ENCODE results near the gene SAV1. TPM values are rescaled to one million over a fixed set of nuclear protein-coding genes. Genes with fewer than 3 reads are reported as not detected.

SAV1 gene
- polyA plus RNA-seq, 1 of the 3 experiments (the other 2 are of a cell fraction) = 8.9 TPM

- TF ChIP-seq IRF3 (IDR thresholded peaks at IDR 0.05; ENCODE audit: low read depth, low read length) = no peak
These were observed 57.6 kb downstream of the SAV1 start (continued) for GRCh38 chr14:50610465-50610864.

- H3K4me1 ChIP-seq (ENCODE audit: control insufficient read depth in 1 of 2, insufficient read depth in 2 of 2, low read depth in 1 of 2, low read length in 1 of 2) = peaks cover 0 to 6% of the 10 kb centered on the region in 2 experiments; a peak in 2 of 4 replicates
- POLR2A ChIA-PET = no interaction called here
- H3K27ac ChIP-seq (ENCODE audit: low read depth in 2 of 2, low read length in 1 of 2) = peak overlapping the region; percentile 36 to 45; a peak in 2 of 4 replicates
- peaks cover 2 to 4% of the 10 kb centered on the region in 2 experiments for H3K36me3 ChIP-seq (replicated peaks in 1 of 2; ENCODE audit: control insufficient read depth in 1 of 2, insufficient read depth in 2 of 2, low read length in 1 of 2)
- H3K9me2 ChIP-seq = no peaks in the 10 kb centered on the region
- H3F3A ChIP-seq (replicated peaks; ENCODE audit: insufficient read depth) = peaks cover 6% of the 10 kb centered on the region
- no peaks in the 10 kb centered on the region for H3K79me2 ChIP-seq (ENCODE audit: insufficient read depth)
- H3K4me2 ChIP-seq = no peak overlapping the region; the same call in 1 of the 2 replicates
- no peaks in the 10 kb centered on the region for H4K20me1 ChIP-seq (ENCODE audit: insufficient read depth)
- H3K9ac ChIP-seq = no peak overlapping the region
- no peak for DNase-seq
- TF ChIP-seq TEAD4 (IDR thresholded peaks at IDR 0.05; ENCODE audit: borderline replicate concordance, insufficient read depth) (no peak), MXI1 (IDR thresholded peaks at IDR 0.05; ENCODE audit: low read depth, low read length) (no peak), TAF1 (IDR thresholded peaks at IDR 0.05; ENCODE audit: borderline replicate concordance, low read depth, low read length) (no peak), FOSL2 (IDR thresholded peaks at IDR 0.05; ENCODE audit: borderline replicate concordance, low read depth) (no peak), NFIC (IDR thresholded peaks at IDR 0.05; ENCODE audit: borderline replicate concordance) (peak; percentile 73), FOXM1 (IDR thresholded peaks at IDR 0.05; ENCODE audit: low read depth) (no peak), RFX5 (IDR thresholded peaks at IDR 0.05; ENCODE audit: low read length) (no peak), TCF12 (IDR thresholded peaks at IDR 0.05) (peak; percentile 66), RAD21 (IDR thresholded peaks at IDR 0.05; ENCODE audit: low read length) (no peak), SIN3A (IDR thresholded peaks at IDR 0.05; ENCODE audit: borderline replicate concordance, low read depth, low read length) (no peak), MEF2A (IDR thresholded peaks at IDR 0.05; ENCODE audit: borderline replicate concordance, low read depth) (no peak)
- H2AFZ ChIP-seq (ENCODE audit: low read depth) = no peak overlapping the region
- 68% methylated on average over 1 of the region's 1 CpG for whole genome bisulfite sequencing (ENCODE audit: low lambda C conversion rate)
- no peaks in the 10 kb centered on the region for H3K9me3 ChIP-seq
- CTCF ChIA-PET = interaction anchor here (0.8 to 0.9 kb wide), 2 partner anchors 29 to 204 kb away, joined by 3 read pairs; no protein-coding TSS in a partner anchor
- no peaks in the 10 kb centered on the region for H3K27me3 ChIP-seq (ENCODE audit: insufficient read depth)
- H3K4me3 ChIP-seq (ENCODE audit: low read depth in 2 of 2, low read length in 1 of 2) = no peak overlapping the region
These were observed 59.7 kb downstream of the SAV1 start for GRCh38 chr14:50608302-50608851.

GRCh38 chr14:50607761-50608160 is 60.3 kb downstream of the SAV1 start:
- H3K9me3 ChIP-seq = no peaks in the 10 kb centered on the region
- H3K9ac ChIP-seq = no peak overlapping the region
- POLR2A ChIA-PET = no interaction called here
- H3K27me3 ChIP-seq (ENCODE audit: insufficient read depth) = no peaks in the 10 kb centered on the region
- H2AFZ ChIP-seq (ENCODE audit: low read depth) = no peak overlapping the region
- no peak overlapping the region for H3K27ac ChIP-seq (ENCODE audit: low read depth in 2 of 2, low read length in 1 of 2)
- H3K79me2 ChIP-seq (ENCODE audit: insufficient read depth) = no peaks in the 10 kb centered on the region
- peaks cover 6% of the 10 kb centered on the region for H3F3A ChIP-seq (replicated peaks; ENCODE audit: insufficient read depth)
- H3K4me2 ChIP-seq = no peak overlapping the region
- no peak overlapping the region for H3K4me3 ChIP-seq (ENCODE audit: low read depth in 2 of 2, low read length in 1 of 2)
- no peak for DNase-seq
- H3K4me1 ChIP-seq (ENCODE audit: control insufficient read depth in 1 of 2, insufficient read depth in 2 of 2, low read depth in 1 of 2, low read length in 1 of 2) = peaks cover 0 to 12% of the 10 kb centered on the region in 2 experiments; a peak in 2 of 4 replicates
- no peak for TF ChIP-seq REST (IDR thresholded peaks at IDR 0.05; ENCODE audit: low read depth, low read length)
- no peak for TF ChIP-seq TAF1 (IDR thresholded peaks at IDR 0.05; ENCODE audit: borderline replicate concordance, low read depth, low read length)
- no peaks in the 10 kb centered on the region for H3K9me2 ChIP-seq
- H3K36me3 ChIP-seq (replicated peaks in 1 of 2; ENCODE audit: control insufficient read depth in 1 of 2, insufficient read depth in 2 of 2, low read length in 1 of 2) = peaks cover 0 to 4% of the 10 kb centered on the region in 2 experiments
- WGBS (ENCODE audit: low lambda C conversion rate) = 100% methylated on average over 1 of the region's 1 CpG
- CTCF ChIA-PET = interaction anchor here (0.8 kb wide), 1 partner anchor 204 kb away, joined by 3 read pairs; no protein-coding TSS in a partner anchor
- H4K20me1 ChIP-seq (ENCODE audit: insufficient read depth) = no peaks in the 10 kb centered on the region

Measured in SK-N-SH (cell line).